Fibroblast of pulmonary artery (primary cell): ENCODE results near the gene LTC4S.
"Not testable (repeated sequence)": the region's sequence is repeated elsewhere in the genome, so short reads cannot be mapped to it uniquely, and the experiment has no call there.

ENCODE experiments used
- DNase-seq: peaks from one replicate; pipeline ENCODE4 v3.0.0-alpha.2; 2010; ENCODE audit warnings: low read depth
- H3K4me3 ChIP-seq: replicated peaks from 2 replicates; pipeline ENCODE4 v1.5.1; 2011; ENCODE audit warnings: low read depth, mild to moderate bottlenecking, control low read depth, low read length, moderate library complexity
- TF ChIP-seq, protein P1 (sequence below): IDR thresholded peaks from 2 replicates; pipeline ENCODE4 v1.5.1; 2011; ENCODE audit warnings: mild to moderate bottlenecking, control low read depth, low read length, inconsistent platforms; ENCODE audit errors: missing control alignments

LTC4S gene

DNA sequence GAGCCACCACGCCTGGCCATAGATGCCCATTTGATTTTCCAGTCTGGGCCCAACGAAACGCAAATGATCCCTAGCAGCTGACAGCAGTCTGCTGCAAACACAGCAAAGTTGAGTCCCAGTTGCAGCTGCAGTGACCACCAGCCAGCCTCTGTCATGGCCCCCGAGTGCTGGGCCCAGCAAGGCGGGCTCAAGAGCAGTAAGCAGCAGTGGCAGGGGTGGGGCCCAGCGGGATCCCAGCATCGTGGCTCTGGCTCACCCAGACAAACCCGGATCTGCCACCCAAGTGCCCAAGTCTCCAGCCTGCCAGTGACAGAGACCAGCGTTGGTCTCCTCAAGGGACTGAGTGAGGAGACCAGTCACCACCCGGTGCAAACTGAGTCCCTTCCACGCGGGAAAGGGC is 6.9 kb upstream of the LTC4S start:
- no peak overlapping the region for H3K4me3 ChIP-seq
- TF ChIP-seq, protein P1, sequence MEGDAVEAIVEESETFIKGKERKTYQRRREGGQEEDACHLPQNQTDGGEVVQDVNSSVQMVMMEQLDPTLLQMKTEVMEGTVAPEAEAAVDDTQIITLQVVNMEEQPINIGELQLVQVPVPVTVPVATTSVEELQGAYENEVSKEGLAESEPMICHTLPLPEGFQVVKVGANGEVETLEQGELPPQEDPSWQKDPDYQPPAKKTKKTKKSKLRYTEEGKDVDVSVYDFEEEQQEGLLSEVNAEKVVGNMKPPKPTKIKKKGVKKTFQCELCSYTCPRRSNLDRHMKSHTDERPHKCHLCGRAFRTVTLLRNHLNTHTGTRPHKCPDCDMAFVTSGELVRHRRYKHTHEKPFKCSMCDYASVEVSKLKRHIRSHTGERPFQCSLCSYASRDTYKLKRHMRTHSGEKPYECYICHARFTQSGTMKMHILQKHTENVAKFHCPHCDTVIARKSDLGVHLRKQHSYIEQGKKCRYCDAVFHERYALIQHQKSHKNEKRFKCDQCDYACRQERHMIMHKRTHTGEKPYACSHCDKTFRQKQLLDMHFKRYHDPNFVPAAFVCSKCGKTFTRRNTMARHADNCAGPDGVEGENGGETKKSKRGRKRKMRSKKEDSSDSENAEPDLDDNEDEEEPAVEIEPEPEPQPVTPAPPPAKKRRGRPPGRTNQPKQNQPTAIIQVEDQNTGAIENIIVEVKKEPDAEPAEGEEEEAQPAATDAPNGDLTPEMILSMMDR = no peak

GRCh38 chr5:179788193-179788854 is 5.5 kb upstream of the LTC4S start:
- TF ChIP-seq, protein P1 = no peak
- no peak for DNase-seq
- no peak overlapping the region for H3K4me3 ChIP-seq

More for the DNA sequence above, 6.9 kb upstream of the LTC4S start:
- DNase-seq = no peak

GRCh38 chr5:179789278-179789677 is 4.5 kb upstream of the LTC4S start:
- not testable (repeated sequence) for DNase-seq, H3K4me3 ChIP-seq

GRCh38 chr5:179791881-179792611 is 1.7 kb upstream of the LTC4S start:
- TF ChIP-seq, protein P1 = no peak
- no peak overlapping the region for H3K4me3 ChIP-seq
- DNase-seq = no peak

DNA sequence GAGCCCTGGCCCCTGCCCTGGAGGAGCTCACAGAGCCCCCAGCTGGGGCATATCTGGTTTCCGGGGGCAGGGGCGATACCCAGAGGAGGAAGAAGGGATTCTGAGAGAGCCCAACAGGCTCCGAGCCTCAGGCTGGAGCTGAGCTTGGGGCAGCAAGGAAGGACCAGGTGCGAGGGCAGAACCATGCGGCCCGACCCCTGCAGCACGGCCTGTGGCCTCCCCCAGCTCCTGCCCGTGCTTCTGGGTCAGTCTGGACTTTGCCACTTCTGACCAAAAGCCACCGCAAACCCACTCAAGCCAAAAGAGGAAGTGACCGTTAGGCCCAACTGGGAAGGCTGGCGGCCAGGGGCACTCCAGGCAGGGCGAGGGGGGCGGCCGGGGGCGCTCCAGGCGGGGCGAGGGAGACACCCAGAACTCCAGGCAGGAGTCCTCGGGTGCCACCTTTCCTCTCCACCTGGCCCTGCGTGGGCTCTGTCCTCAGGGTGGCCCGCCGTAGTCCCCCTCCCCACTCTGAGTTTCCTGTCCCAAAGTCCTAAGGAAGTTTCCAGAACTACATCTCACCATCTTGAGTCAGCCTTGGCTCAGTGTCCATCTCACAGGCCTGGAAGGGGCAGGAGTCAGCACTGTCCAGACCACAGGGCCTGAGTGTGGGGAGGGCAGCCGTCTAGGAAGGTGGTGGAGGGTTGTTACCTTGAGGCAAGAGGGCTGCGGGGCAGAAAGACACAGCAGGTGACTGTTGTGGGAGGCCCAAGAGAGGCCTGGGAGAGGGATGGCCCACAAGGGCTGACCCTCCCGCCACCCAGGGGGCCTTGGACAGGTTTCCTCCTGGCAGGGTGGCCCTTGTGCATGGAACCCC is 946 bp upstream of the LTC4S start:
- TF ChIP-seq, protein P1 = no peak
- no peak overlapping the region for H3K4me3 ChIP-seq

DNA sequence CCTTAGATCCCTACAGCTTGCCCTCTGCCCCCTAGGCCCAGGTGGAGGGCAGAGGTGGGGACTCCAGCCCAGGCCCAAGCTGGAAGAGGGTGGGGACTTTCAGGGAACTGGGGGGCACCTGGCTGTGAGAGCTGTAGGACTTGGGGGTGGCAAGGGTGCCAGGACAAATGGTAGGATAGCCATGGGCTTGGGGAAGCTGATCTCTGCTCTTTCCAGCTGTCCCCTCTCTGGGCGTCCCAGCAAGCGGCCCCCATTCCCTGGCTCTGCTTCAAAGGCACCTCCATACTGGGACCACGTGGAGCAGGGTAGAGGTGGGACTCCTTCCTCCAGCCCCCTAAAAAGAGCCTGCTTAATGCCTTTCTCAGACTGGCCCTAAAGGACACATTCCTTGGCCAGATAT is 385 bp downstream of the LTC4S start:
- no peak for DNase-seq
- peak overlapping the region; percentile 43 for H3K4me3 ChIP-seq
- TF ChIP-seq, protein P1 = no peak

More for the DNA sequence above, 946 bp upstream of the LTC4S start:
- DNase-seq = no peak

GRCh38 chr5:179794575-179794974 is 789 bp downstream of the LTC4S start:
- H3K4me3 ChIP-seq = peak overlapping the region; percentile 43
- TF ChIP-seq, protein P1 = no peak
- DNase-seq = no peak
